Suprapubic skin (tissue), 4 donors: ENCODE data around the gene RBM19. TPM values are rescaled to one million over a fixed set of nuclear protein-coding genes. Genes with fewer than 3 reads are reported as not detected.
"Not testable (repeated sequence)": the region's sequence is repeated elsewhere in the genome, so short reads cannot be mapped to it uniquely, and the experiment has no call there.

Experiments
- DNase-seq, 2 donors: peaks; one replicate each; pipeline ENCODE4 v3.0.0-alpha.2; 2019; ENCODE audit warnings: low spot score in 2 of 2
- H3K27ac ChIP-seq: fragments of 200-600 bp; sonication (generic); one replicate; pipeline ENCODE4 v1.5.1; 2019
- H3K27me3 ChIP-seq: fragments of 200-600 bp; sonication (generic); one replicate; pipeline ENCODE4 v1.5.1; 2019
- H3K36me3 ChIP-seq: fragments of 200-600 bp; sonication (generic); one replicate; pipeline ENCODE4 v1.5.1; 2019
- H3K4me1 ChIP-seq: fragments of 200-600 bp; sonication (generic); one replicate; pipeline ENCODE4 v1.5.1; 2019
- H3K4me3 ChIP-seq: fragments of 200-600 bp; sonication (generic); one replicate; pipeline ENCODE4 v1.5.1; 2019; ENCODE audit warnings: mild to moderate bottlenecking
- H3K9me3 ChIP-seq: fragments of 200-600 bp; sonication (generic); one replicate; pipeline ENCODE4 v1.5.1; 2019
- CTCF ChIP-seq, 2 donors: fragments of 200-600 bp in 1 of 2; fragments of 450-650 bp in 1 of 2; sonication (generic) in 1 of 2; IDR thresholded peaks; one replicate each; pipeline ENCODE4 v1.5.1; 2016 to 2019; ENCODE audit warnings: antibody characterized with exemption in 2 of 2, mild to moderate bottlenecking in 1 of 2, moderate library complexity in 1 of 2
- EP300 ChIP-seq: sonication (generic); formaldehyde crosslinking; IDR thresholded peaks from one replicate; pipeline ENCODE4 v1.6.1; 2017; ENCODE audit warnings: antibody characterized with exemption
- POLR2A ChIP-seq, 2 donors: fragments of 450-650 bp; IDR thresholded peaks; one replicate each; pipeline ENCODE4 v1.6.1; 2017; ENCODE audit warnings: antibody characterized with exemption in 2 of 2, mild to moderate bottlenecking in 2 of 2, moderate library complexity in 2 of 2
- POLR2AphosphoS5 ChIP-seq, 3 donors: sonication (generic); formaldehyde crosslinking; IDR thresholded peaks; one replicate each; pipeline ENCODE4 v1.6.1; 2017; ENCODE audit warnings: antibody characterized with exemption in 3 of 3
- WGBS: methylation state at CpG from one replicate; pipeline ENCODE4 v1.1.5; 2018; 5-methylcytosine and 5-hydroxymethylcytosine counted together
- total RNA-seq, 4 donors: library from RNA; depleted of rRNA; stranded (reverse); fragments of >200 nt; gene quantifications; one replicate each; pipeline ENCODE4 v1.1.0, GENCODE V29; 2016

The RBM19 gene
- total RNA-seq, 4 donors from 2014 or later: 26.8 to 51.4 (median 28.2) TPM

DNA sequence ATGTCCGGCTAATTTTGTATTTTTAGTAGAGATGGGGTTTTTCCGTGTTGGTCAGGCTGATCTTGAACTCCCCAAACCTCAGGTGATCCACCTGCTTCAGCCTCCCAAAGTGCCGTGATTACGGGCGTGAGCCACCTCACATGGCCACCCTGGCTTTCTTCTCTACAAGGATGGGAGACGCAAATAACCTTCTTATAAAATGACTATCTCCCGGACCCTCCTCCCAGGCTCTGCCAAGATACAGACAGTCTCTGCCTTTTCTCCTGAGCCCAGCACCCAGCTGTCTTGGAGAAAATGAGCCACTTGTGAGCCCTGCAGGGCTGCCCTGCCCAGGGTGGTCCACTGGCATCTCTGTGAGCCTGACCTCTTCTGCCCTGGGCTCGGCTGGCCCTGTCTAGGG lies 34.7 kb upstream of the RBM19 start:
- 80% methylated on average over 8 of the region's 8 CpGs for WGBS
- peaks cover 63% of the 10 kb centered on the region for H3K27me3 ChIP-seq

DNA sequence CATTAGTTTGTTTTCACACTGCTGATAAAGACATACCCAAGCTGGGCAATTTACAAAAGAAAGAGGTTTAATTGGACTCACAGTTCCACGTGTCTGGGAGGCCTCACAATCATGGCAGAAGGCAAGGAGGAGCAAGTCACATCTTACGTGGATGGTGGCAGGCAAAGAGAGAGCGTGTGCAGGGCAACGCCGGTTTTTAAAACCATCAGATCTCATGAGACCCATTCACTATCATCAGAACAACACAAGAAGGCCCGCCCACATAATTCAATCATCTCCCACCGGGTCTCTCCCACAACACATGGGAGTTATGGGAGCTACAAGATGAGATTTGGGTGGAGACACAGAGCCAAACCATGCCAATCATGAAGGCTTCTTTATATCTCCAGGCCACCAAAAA lies 34.1 kb upstream of the RBM19 start:
- H3K36me3 ChIP-seq, H3K4me3 ChIP-seq, H3K27ac ChIP-seq, H3K4me1 ChIP-seq, H3K9me3 ChIP-seq, DNase-seq: not testable (repeated sequence)
- 74% methylated on average over 7 of the region's 7 CpGs for WGBS
- H3K27me3 ChIP-seq: peaks cover 60% of the 10 kb centered on the region

More for the DNA sequence above, 34.7 kb upstream of the RBM19 start:
- H3K9me3 ChIP-seq: no peaks in the 10 kb centered on the region
- no peak overlapping the region for H3K27ac ChIP-seq
- no peak overlapping the region for H3K4me3 ChIP-seq
- H3K36me3 ChIP-seq: no peaks in the 10 kb centered on the region
- no peaks in the 10 kb centered on the region for H3K4me1 ChIP-seq
- TF ChIP-seq POLR2A (IDR thresholded peaks at IDR 0.05): no peak
- TF ChIP-seq POLR2AphosphoS5 (IDR thresholded peaks at IDR 0.05): no peak
- TF ChIP-seq CTCF (IDR thresholded peaks at IDR 0.05): no peak
- TF ChIP-seq EP300: no peak
- no peak for DNase-seq

DNA sequence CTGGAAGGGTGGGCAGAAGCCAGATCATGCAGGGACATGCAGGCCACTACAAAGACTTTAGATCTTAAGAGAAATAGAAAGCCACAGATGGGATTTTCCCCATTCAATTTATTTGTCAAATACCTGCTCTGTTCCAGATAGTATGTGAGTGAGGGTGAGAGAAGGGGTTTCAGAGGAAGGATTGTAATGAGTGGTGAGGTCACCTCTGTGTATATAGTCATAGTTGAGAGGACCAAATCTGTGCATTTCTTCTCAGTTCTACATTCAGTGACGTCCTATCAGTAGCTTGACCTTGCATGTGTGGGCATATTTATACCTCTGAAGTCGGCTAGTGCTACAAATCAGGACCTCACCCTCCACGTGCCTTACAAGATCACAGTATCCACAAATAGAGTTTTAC lies 31.2 kb upstream of the RBM19 start:
- Histone ChIP-seq H3K4me1 (no peaks in the 10 kb centered on the region), H3K4me3 (no peak overlapping the region), H3K27me3 (peaks cover 74% of the 10 kb centered on the region), H3K36me3 (no peaks in the 10 kb centered on the region), H3K9me3 (no peaks in the 10 kb centered on the region), H3K27ac (no peak overlapping the region)
- TF ChIP-seq CTCF (IDR thresholded peaks at IDR 0.05) (no peak), EP300 (no peak), POLR2AphosphoS5 (IDR thresholded peaks at IDR 0.05) (no peak), POLR2A (IDR thresholded peaks at IDR 0.05) (no peak)
- DNase-seq: no peak
- WGBS: 38% methylated on average over 3 of the region's 3 CpGs

DNA sequence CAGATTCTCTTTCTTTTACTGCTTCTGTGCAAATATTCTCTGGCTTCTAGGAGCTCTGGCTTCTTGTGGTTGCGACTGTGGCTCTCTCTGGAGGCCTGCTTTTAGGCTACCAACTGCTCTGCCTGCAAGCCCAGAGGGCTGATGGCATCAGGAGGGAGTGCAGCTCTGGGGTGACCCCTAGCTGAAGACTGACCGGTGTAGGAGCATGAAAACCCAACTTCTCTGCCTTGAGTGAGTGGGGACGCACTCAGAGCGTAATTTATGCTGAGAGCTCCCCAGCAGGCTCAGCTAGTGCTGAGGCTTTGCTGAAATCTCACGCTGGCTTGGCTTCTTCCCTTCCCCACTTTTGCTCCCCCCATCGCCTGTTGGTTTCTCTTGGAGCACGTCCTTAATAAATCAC lies 29.9 kb upstream of the RBM19 start:
- H3K9me3 ChIP-seq: no peaks in the 10 kb centered on the region
- no peak overlapping the region for H3K27ac ChIP-seq
- no peaks in the 10 kb centered on the region for H3K4me1 ChIP-seq
- no peak overlapping the region for H3K4me3 ChIP-seq
- no peaks in the 10 kb centered on the region for H3K36me3 ChIP-seq
- WGBS: 41% methylated on average over 7 of the region's 7 CpGs
- no peak for DNase-seq
- H3K27me3 ChIP-seq: peaks cover 68% of the 10 kb centered on the region
- TF ChIP-seq POLR2AphosphoS5 (IDR thresholded peaks at IDR 0.05) (no peak), EP300 (no peak), POLR2A (IDR thresholded peaks at IDR 0.05) (no peak), CTCF (IDR thresholded peaks at IDR 0.05) (no peak)

DNA sequence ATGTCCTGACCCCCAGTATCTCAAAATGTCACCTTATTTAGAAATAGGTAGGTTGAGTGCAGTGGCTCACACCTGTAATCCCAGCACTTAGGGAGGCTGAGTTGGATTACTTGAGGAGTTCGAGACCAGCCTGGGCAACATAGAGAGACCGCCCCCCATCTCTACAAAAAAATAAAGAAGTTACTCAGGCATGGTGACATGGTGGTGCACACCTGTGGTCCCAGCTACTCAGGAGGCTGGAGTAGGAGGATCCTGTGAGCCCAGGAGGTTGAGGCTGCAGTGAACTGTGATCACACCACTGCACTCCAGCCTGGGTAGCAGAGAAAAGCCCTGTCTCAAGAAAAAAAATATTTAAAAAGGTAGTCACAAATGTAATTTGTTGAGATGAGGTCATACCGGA lies 27.9 kb upstream of the RBM19 start:
- WGBS: 86% methylated on average over 3 of the region's 3 CpGs
- no peak for DNase-seq
- no peak overlapping the region for H3K4me3 ChIP-seq
- TF ChIP-seq EP300 (no peak), CTCF (IDR thresholded peaks at IDR 0.05) (no peak), POLR2AphosphoS5 (IDR thresholded peaks at IDR 0.05) (no peak), POLR2A (IDR thresholded peaks at IDR 0.05) (no peak)
- no peaks in the 10 kb centered on the region for H3K36me3 ChIP-seq
- no peak overlapping the region for H3K27ac ChIP-seq
- no peaks in the 10 kb centered on the region for H3K4me1 ChIP-seq
- peaks cover 76% of the 10 kb centered on the region for H3K27me3 ChIP-seq
- no peaks in the 10 kb centered on the region for H3K9me3 ChIP-seq

- H3K4me1 ChIP-seq, H3K27ac ChIP-seq, H3K36me3 ChIP-seq, H3K9me3 ChIP-seq, DNase-seq, H3K4me3 ChIP-seq: not testable (repeated sequence)
- 72% methylated on average over 4 of the region's 4 CpGs for WGBS
- peaks cover 71% of the 10 kb centered on the region for H3K27me3 ChIP-seq
Measured at GRCh38 chr12:113992751-113993150, 26.6 kb upstream of the RBM19 start.
